Amniotic epithelial cell (primary cell): ENCODE results near the gene TUBB8.
"Not testable (repeated sequence)": the region's sequence is repeated elsewhere in the genome, so short reads cannot be mapped to it uniquely, and the experiment has no call there.

Experiments used
- DNase-seq: peaks from one replicate; pipeline ENCODE4 v3.0.0-alpha.2; 2010; ENCODE audit warnings: low read depth

The TUBB8 gene

GRCh38 chr10:48996-49395 is at the start of gene TUBB8:
TUBB8 (minus strand) TSS chr10:49296; CDS start chr10:49238, 58 bp downstream.
- no peak for DNase-seq

- DNase-seq: no peak
These were observed 47.4 kb upstream of the TUBB8 start for GRCh38 chr10:96466-96865.

- no peak for DNase-seq
These were observed 46.4 kb upstream of the TUBB8 start for GRCh38 chr10:95356-96115.

- DNase-seq: no peak
These were observed 45.5 kb upstream of the TUBB8 start for GRCh38 chr10:94613-95012.

- no peak for DNase-seq
These were observed 43.8 kb upstream of the TUBB8 start for GRCh38 chr10:92846-93245.

- DNase-seq: no peak
These were observed 43.1 kb upstream of the TUBB8 start for GRCh38 chr10:92153-92552.

- no peak for DNase-seq
These were observed 42.2 kb upstream of the TUBB8 start for GRCh38 chr10:91313-91712.

- no peak for DNase-seq
These were observed 41.1 kb upstream of the TUBB8 start for GRCh38 chr10:90161-90560.

- DNase-seq: no peak
These were observed 40.2 kb upstream of the TUBB8 start for GRCh38 chr10:89248-89647.

- DNase-seq: no peak
These were observed 39.2 kb upstream of the TUBB8 start for GRCh38 chr10:88253-88652.

GRCh38 chr10:87177-88080 is 38.3 kb upstream of the TUBB8 start:
- peak; percentile 33 for DNase-seq

- no peak for DNase-seq
These were observed 36.9 kb upstream of the TUBB8 start for GRCh38 chr10:86031-86430.

GRCh38 chr10:85044-85443 is 35.9 kb upstream of the TUBB8 start:
- DNase-seq: no peak

- DNase-seq: no peak
These were observed 34.9 kb upstream of the TUBB8 start for GRCh38 chr10:83930-84530.

GRCh38 chr10:80477-81105 is 31.5 kb upstream of the TUBB8 start:
- DNase-seq: no peak

- DNase-seq: no peak
These were observed 30.6 kb upstream of the TUBB8 start for GRCh38 chr10:79532-80215.

GRCh38 chr10:78556-78955 is 29.5 kb upstream of the TUBB8 start:
- no peak for DNase-seq

GRCh38 chr10:74266-74621 is 25.1 kb upstream of the TUBB8 start:
- DNase-seq: not testable (repeated sequence)

- DNase-seq: peak; percentile 30
These were observed 24.6 kb upstream of the TUBB8 start for GRCh38 chr10:73543-74265.

- not testable (repeated sequence) for DNase-seq
These were observed 19.1 kb upstream of the TUBB8 start for GRCh38 chr10:68156-68555.

GRCh38 chr10:49926-50325 is 830 bp upstream of the TUBB8 start:
- not testable (repeated sequence) for DNase-seq
